Psoas muscle (tissue), 8 donors: ENCODE data around the gene FBXL20. TPM values are rescaled to one million over a fixed set of nuclear protein-coding genes. Genes with fewer than 3 reads are reported as not detected.
A peak's percentile ranks its signal among the peaks of the same experiment; 100 is the strongest.
"Not testable (repeated sequence)": the region's sequence is repeated elsewhere in the genome, so short reads cannot be mapped to it uniquely, and the experiment has no call there.

Experiments used
- ATAC-seq, 4 donors: fragments of 200-7000 bp; cut with Tn5 transposase; one replicate each; pipeline ENCODE4 v1.9.1; 2020; ENCODE audit warnings: moderate library complexity in 3 of 4, mild to moderate bottlenecking in 2 of 4
- DNase-seq, 2 donors: peaks; one replicate each; pipeline ENCODE4 v3.0.0-alpha.2; 2020
- H3K27ac ChIP-seq: fragments of 200-600 bp; one replicate; pipeline ENCODE4 v1.8.0; 2022
- H3K27me3 ChIP-seq, 3 donors: fragments of 200-600 bp in 1 of 3; one replicate each; pipeline versions ENCODE4 v1.6.1 to v1.8.0; 2013 to 2022; ENCODE audit warnings: low read length in 2 of 3, mild to moderate bottlenecking in 2 of 3, moderate library complexity in 1 of 3; ENCODE audit not compliant: insufficient read depth in 3 of 3
- H3K36me3 ChIP-seq, 2 donors: fragments of 200-600 bp in 1 of 2; one replicate each; pipeline versions ENCODE4 v1.6.1 to v1.8.0; 2013 to 2022; ENCODE audit warnings: low read depth in 1 of 2, mild to moderate bottlenecking in 1 of 2, moderate library complexity in 1 of 2; ENCODE audit not compliant: insufficient read depth in 1 of 2
- H3K4me1 ChIP-seq: fragments of 200-600 bp; one replicate; pipeline ENCODE4 v1.8.0; 2022
- H3K4me3 ChIP-seq: fragments of 200-600 bp; one replicate; pipeline ENCODE4 v1.8.0; 2022; ENCODE audit warnings: mild to moderate bottlenecking
- H3K9me3 ChIP-seq: fragments of 200-600 bp; one replicate; pipeline ENCODE4 v1.8.0; 2022
- whole genome bisulfite sequencing, 3 donors: extraction: QIAGEN DNeasy Blood & Tissue Kit; methylation state at CpG; one replicate each; pipeline versions ENCODE4 v1.1.6 to v1.1.7; 2013; 5-methylcytosine and 5-hydroxymethylcytosine counted together
- intact Hi-C, 2 donors: fragments of 100-400 bp; cut with DNase I; formaldehyde crosslinking; loops; one replicate each; pipeline versions ENCODE4 v1.11.0 to v1.14.2; 2022
- polyA plus RNA-seq, 3 donors: library from polyadenylated mRNA; stranded (reverse); fragments of 200-250 nt; gene quantifications; one replicate each; pipeline ENCODE4 v1.2.3, GENCODE V29; 2013
- total RNA-seq, 4 donors: library from RNA; stranded (reverse); fragmentation: NEBNext Ultra II Directional in 2 of 4; extraction: Animal tissue kit (Norgen Biotek cat#: 25700) in 2 of 4; gene quantifications; one replicate each; pipeline versions ENCODE4 v1.2.1 to v1.2.4, GENCODE V29; 2021 to 2023
- TF ChIP-seq, protein P1 (sequence below): fragments of 200-600 bp; IDR thresholded peaks from one replicate; pipeline ENCODE4 v1.8.0; 2022; ENCODE audit warnings: antibody characterized with exemption
- donor health status: healthy with polysubstance abuse.
- donor health status: DM: no; HTN: no; CAD: no; lungs with moderate emphysema.
- donor health status: Bipolar disorder and iron deficiency.
- donor health status: healthy.
- donor health status: DM: yes; HTN: yes; CAD: no.
- donor health status: DM: no; HTN: no; CAD: no.
- donor health status: DM: no; HTN: no; CAD: no.
- donor health status: DM: yes; HTN: yes; CAD: no.

FBXL20 gene
- total and polyA plus RNA-seq, 7 donors: 0.89 to 8.7 (median 8.0) TPM

DNA sequence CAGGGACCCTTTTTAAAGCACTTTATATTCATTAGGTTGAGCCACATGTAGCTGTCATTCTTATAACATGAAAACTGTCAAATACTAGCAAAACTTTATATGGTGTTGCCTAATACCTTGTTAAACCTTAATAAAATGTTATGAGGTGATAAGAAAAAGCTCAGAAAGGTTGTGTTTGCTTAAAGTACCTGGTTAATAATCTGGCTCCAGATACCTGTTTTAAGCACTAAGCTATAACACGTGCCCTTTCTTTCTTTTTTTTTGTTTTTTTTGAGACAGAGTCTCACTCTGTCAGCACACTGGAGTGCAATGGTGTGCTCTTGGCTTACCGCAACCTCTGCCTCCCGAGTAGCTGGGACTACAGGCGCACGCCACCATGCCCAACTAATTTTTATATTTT, 116.7 kb downstream of the FBXL20 start:
- intact Hi-C loops: loop anchor here in 1 of 2 donors (5.0 kb wide), 1 partner anchor 103 kb away; no protein-coding TSS in a partner anchor
- TF ChIP-seq, protein P1, sequence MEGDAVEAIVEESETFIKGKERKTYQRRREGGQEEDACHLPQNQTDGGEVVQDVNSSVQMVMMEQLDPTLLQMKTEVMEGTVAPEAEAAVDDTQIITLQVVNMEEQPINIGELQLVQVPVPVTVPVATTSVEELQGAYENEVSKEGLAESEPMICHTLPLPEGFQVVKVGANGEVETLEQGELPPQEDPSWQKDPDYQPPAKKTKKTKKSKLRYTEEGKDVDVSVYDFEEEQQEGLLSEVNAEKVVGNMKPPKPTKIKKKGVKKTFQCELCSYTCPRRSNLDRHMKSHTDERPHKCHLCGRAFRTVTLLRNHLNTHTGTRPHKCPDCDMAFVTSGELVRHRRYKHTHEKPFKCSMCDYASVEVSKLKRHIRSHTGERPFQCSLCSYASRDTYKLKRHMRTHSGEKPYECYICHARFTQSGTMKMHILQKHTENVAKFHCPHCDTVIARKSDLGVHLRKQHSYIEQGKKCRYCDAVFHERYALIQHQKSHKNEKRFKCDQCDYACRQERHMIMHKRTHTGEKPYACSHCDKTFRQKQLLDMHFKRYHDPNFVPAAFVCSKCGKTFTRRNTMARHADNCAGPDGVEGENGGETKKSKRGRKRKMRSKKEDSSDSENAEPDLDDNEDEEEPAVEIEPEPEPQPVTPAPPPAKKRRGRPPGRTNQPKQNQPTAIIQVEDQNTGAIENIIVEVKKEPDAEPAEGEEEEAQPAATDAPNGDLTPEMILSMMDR: no peak
- H3K27me3 ChIP-seq: no peaks in the 10 kb centered on the region
- H3K4me1 ChIP-seq: peaks cover 38% of the 10 kb centered on the region
- WGBS, 3 donors: 77 to 91% (median 84%) methylated on average over 5 of the region's 5 CpGs
- no peak overlapping the region for H3K4me3 ChIP-seq
- H3K36me3 ChIP-seq: peaks cover 0 to 32% of the 10 kb centered on the region in 2 donors
- no peak for ATAC-seq
- H3K9me3 ChIP-seq: no peaks in the 10 kb centered on the region
- peak overlapping the region; percentile 78 for H3K27ac ChIP-seq
- no peak for DNase-seq

DNA sequence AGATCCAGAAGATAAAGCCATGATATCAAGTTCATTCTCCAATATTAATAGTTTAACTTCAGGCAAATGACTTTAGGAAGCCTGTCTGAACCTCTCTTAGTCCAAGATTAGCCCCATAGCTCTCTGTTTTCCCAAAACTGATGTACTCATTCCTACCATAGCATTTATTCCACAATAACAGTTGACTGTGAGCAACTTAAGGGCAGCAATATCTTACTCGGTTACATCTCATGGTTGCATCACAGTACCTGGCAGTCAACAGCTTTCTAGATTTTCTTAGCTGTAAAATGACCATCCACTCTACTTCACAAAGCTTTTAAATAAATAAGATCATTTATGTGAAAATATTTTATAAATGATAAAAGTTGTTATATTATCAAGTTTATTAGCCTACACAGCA, 117.5 kb downstream of the FBXL20 start:
- TF ChIP-seq, protein P1: no peak
- Histone ChIP-seq H3K4me1 (peaks cover 38% of the 10 kb centered on the region), H3K27ac (peak overlapping the region; percentile 78), H3K9me3 (no peaks in the 10 kb centered on the region), H3K4me3 (no peak overlapping the region), H3K36me3 (peaks cover 0 to 32% of the 10 kb centered on the region in 2 donors), H3K27me3 (no peaks in the 10 kb centered on the region)
- DNase-seq: no peak
- intact Hi-C loops: no loop called here
- ATAC-seq: peak; percentile 48 to 76 (median 66)
- WGBS, 3 donors: 20 to 38% (median 33%) methylated on average over 1 of the region's 1 CpG

DNA sequence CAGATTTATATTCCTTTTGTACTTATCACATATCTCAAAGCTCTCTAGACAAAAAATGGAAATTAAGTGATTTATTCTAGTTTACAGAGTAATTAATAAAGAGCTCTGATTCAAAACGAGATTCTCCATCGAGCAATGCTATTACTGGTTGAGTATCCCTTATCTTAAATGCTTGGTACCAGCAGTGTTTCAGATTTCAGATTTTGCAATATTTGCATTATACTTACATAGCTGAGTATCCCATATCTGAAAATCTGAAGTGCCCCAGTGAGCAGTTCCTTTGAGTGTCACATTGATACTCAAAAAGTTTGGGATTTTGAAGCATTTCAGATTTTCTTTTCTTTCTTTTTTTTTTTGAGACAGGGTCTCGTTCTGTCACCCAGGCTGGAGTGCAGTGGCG, 118.3 kb downstream of the FBXL20 start:
- WGBS, 3 donors: 78 to 91% (median 87%) methylated on average over 4 of the region's 4 CpGs
- H3K27me3 ChIP-seq: no peaks in the 10 kb centered on the region
- DNase-seq (no peak), ATAC-seq (no peak)
- H3K4me3 ChIP-seq: no peak overlapping the region
- H3K4me1 ChIP-seq: peaks cover 38% of the 10 kb centered on the region
- peak overlapping the region; percentile 78 for H3K27ac ChIP-seq
- peaks cover 0 to 35% of the 10 kb centered on the region in 2 donors for H3K36me3 ChIP-seq
- no peaks in the 10 kb centered on the region for H3K9me3 ChIP-seq
- intact Hi-C loops: no loop called here
- TF ChIP-seq, protein P1: no peak

DNA sequence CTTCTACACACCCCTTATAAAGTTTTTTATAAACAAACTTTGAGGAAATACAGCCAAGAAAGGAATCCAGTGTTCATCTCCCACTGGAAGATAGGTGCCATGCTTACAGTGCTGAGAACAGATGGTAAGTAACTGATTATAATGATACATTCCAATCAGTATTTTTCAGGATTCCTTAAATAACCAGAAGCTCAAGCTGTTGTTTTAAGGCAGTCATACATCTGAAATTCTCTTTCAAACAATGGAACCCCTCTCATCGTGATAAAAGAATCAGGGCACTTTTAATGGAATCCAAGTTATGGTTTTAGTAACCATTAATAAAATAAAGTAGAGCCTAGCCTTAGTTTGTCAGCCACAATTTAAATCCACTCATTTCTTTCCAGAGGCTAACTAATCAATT, 119.6 kb downstream of the FBXL20 start:
- Histone ChIP-seq H3K4me3 (no peak overlapping the region), H3K9me3 (no peaks in the 10 kb centered on the region), H3K4me1 (peaks cover 43% of the 10 kb centered on the region), H3K27me3 (no peaks in the 10 kb centered on the region), H3K27ac (peak overlapping the region; percentile 78), H3K36me3 (peaks cover 0 to 43% of the 10 kb centered on the region in 2 donors)
- DNase-seq: no peak
- TF ChIP-seq, protein P1: no peak
- intact Hi-C loops: no loop called here
- no peak for ATAC-seq
- WGBS, 3 donors: 40 to 53% (median 44%) methylated on average over 1 of the region's 1 CpG

DNA sequence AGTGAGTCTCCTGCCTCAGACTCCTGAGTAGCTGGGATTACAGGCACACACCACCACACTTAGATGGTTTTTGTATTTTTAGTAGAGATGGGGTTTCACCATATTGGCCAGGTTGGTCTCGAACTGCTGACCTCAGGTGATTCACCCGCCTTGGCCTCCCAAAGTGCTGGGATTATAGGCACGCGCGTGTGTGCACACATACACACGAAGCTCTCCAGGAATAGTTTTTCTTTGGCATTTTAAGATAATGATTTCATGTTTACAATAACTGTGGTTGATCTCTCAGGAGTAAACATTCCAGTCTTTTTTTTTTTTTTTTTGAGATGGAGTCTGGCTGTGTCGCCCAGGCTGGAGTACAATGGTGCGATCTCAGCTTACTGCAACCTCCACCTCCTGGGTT, 123.2 kb downstream of the FBXL20 start:
- not testable (repeated sequence) for H3K4me3 ChIP-seq, H3K27me3 ChIP-seq, H3K27ac ChIP-seq, DNase-seq, H3K9me3 ChIP-seq, ATAC-seq
- intact Hi-C loops: loop anchor here in 1 of 2 donors (10.0 kb wide), 1 partner anchor 127 kb away; the partner anchor contains the start of gene FBXL20
- Histone ChIP-seq H3K4me1 (peaks cover 25% of the 10 kb centered on the region), H3K36me3 (peaks cover 3 to 61% of the 10 kb centered on the region in 2 donors)
- WGBS, 3 donors: 94 to 97% (median 95%) methylated on average over 8 of the region's 8 CpGs
